Measurements from ENCODE around the gene RBX1.

Gene RBX1

GRCh38 chr22:41021613-41022454 lies 70.7 kb downstream of the RBX1 start:
- no peaks in the 10 kb centered on the region for H3K9me2 ChIP-seq (replicated peaks; ENCODE audit: insufficient read depth, low read length)
- H3K9ac ChIP-seq (ENCODE audit: low read length) = peak overlapping the region; percentile 92
- peak overlapping the region; percentile 95 for H2AFZ ChIP-seq (ENCODE audit: low read length)
- peak; percentile 69 for DNase-seq
- H3K79me2 ChIP-seq (ENCODE audit: low read length) = no peaks in the 10 kb centered on the region
- TF ChIP-seq CTCF (IDR thresholded peaks at IDR 0.05; ENCODE audit: low read length) = peak; percentile 9; the same call in 1 of the 2 replicates
- no peak for TF ChIP-seq EZH2 (optimal IDR thresholded peaks at IDR 0.05; ENCODE audit: low read depth, low read length)
- TF ChIP-seq EZH2phosphoT487 (IDR thresholded peaks at IDR 0.05; ENCODE audit: low read length) = no peak
- peak overlapping the region; percentile 90 for H3K4me3 ChIP-seq (ENCODE audit: low read length)
- H4K20me1 ChIP-seq (ENCODE audit: insufficient read depth, low read length) = no peaks in the 10 kb centered on the region
- no peaks in the 10 kb centered on the region for H3K27me3 ChIP-seq (replicated peaks; ENCODE audit: insufficient read depth, low read length)
- H3K36me3 ChIP-seq (replicated peaks; ENCODE audit: insufficient read depth, low read length) = no peaks in the 10 kb centered on the region
- peaks cover 10% of the 10 kb centered on the region for H3K4me1 ChIP-seq (ENCODE audit: low read length)
- peaks cover 27% of the 10 kb centered on the region for H3F3A ChIP-seq (ENCODE audit: insufficient read depth, low read length)
- H3K4me2 ChIP-seq (ENCODE audit: low read depth, low read length) = peak overlapping the region; percentile 82
- peak overlapping the region; percentile 90 for H3K27ac ChIP-seq (ENCODE audit: low read length)
- H3K9me3 ChIP-seq (replicated peaks; ENCODE audit: insufficient read depth, low read length) = no peaks in the 10 kb centered on the region

GRCh38 chr22:41022470-41023298 lies 71.5 kb downstream of the RBX1 start:
- no peaks in the 10 kb centered on the region for H4K20me1 ChIP-seq (ENCODE audit: insufficient read depth, low read length)
- DNase-seq = peak; percentile 91
- peak overlapping the region; percentile 90 for H3K27ac ChIP-seq (ENCODE audit: low read length)
- no peaks in the 10 kb centered on the region for H3K36me3 ChIP-seq (replicated peaks; ENCODE audit: insufficient read depth, low read length)
- peak overlapping the region; percentile 90 for H3K4me3 ChIP-seq (ENCODE audit: low read length)
- H3K9ac ChIP-seq (ENCODE audit: low read length) = peak overlapping the region; percentile 92
- no peaks in the 10 kb centered on the region for H3K9me2 ChIP-seq (replicated peaks; ENCODE audit: insufficient read depth, low read length)
- H2AFZ ChIP-seq (ENCODE audit: low read length) = peak overlapping the region; percentile 95
- TF ChIP-seq CTCF (IDR thresholded peaks at IDR 0.05; ENCODE audit: low read length) (no peak), EZH2phosphoT487 (IDR thresholded peaks at IDR 0.05; ENCODE audit: low read length) (no peak), EZH2 (optimal IDR thresholded peaks at IDR 0.05; ENCODE audit: low read depth, low read length) (no peak)
- H3K27me3 ChIP-seq (replicated peaks; ENCODE audit: insufficient read depth, low read length) = no peaks in the 10 kb centered on the region
- no peaks in the 10 kb centered on the region for H3K9me3 ChIP-seq (replicated peaks; ENCODE audit: insufficient read depth, low read length)
- no peaks in the 10 kb centered on the region for H3K79me2 ChIP-seq (ENCODE audit: low read length)
- peaks cover 10% of the 10 kb centered on the region for H3K4me1 ChIP-seq (ENCODE audit: low read length)
- H3F3A ChIP-seq (ENCODE audit: insufficient read depth, low read length) = peaks cover 27% of the 10 kb centered on the region
- H3K4me2 ChIP-seq (ENCODE audit: low read depth, low read length) = peak overlapping the region; percentile 82

Measured in MM.1S (cell line).